Aorta (tissue), 5 donors: ENCODE results near the gene ZNF862. TPM values are rescaled to one million over a fixed set of nuclear protein-coding genes. Genes with fewer than 3 reads are reported as not detected.

Experiments used
- ATAC-seq: fragments of 200-7000 bp; cut with Tn5 transposase; one replicate; pipeline ENCODE4 v1.9.1; 2022; ENCODE audit warnings: moderate library complexity; ENCODE audit not compliant: low FRiP score
- DNase-seq, 2 donors: peaks; one replicate each; pipeline ENCODE4 v3.0.0-alpha.2; 2020
- H3K27ac ChIP-seq, 2 donors: one replicate each; pipeline ENCODE4 v1.5.1; 2013; ENCODE audit warnings: low read length in 2 of 2, mild to moderate bottlenecking in 2 of 2, moderate library complexity in 2 of 2, control low read depth in 1 of 2, inconsistent platforms in 1 of 2, low read depth in 1 of 2
- H3K27me3 ChIP-seq, 2 donors: one replicate each; pipeline ENCODE4 v1.6.1; 2013; ENCODE audit warnings: control low read depth in 1 of 2, low read length in 1 of 2, mild to moderate bottlenecking in 1 of 2, moderate library complexity in 1 of 2; ENCODE audit not compliant: insufficient read depth in 2 of 2, control insufficient read depth in 1 of 2
- H3K36me3 ChIP-seq, 2 donors: one replicate each; pipeline ENCODE4 v1.6.1; 2013; ENCODE audit warnings: control low read depth in 1 of 2, low read length in 1 of 2, mild to moderate bottlenecking in 1 of 2; ENCODE audit not compliant: insufficient read depth in 2 of 2, control insufficient read depth in 1 of 2
- H3K4me1 ChIP-seq, 2 donors: one replicate each; pipeline ENCODE4 v1.6.1; 2013; ENCODE audit warnings: low read length in 2 of 2, control low read depth in 1 of 2, mild to moderate bottlenecking in 1 of 2, moderate library complexity in 1 of 2; ENCODE audit not compliant: insufficient read depth in 2 of 2, control insufficient read depth in 1 of 2
- H3K4me3 ChIP-seq, 2 donors: one replicate each; pipeline ENCODE4 v1.5.1; 2013; ENCODE audit warnings: low read length in 2 of 2, control low read depth in 1 of 2, mild to moderate bottlenecking in 1 of 2
- H3K9me3 ChIP-seq: one replicate; pipeline ENCODE4 v1.6.1; 2013; ENCODE audit warnings: mild to moderate bottlenecking, low read length; ENCODE audit not compliant: control insufficient read depth
- WGBS, 2 donors: extraction: QIAGEN DNeasy Blood & Tissue Kit; methylation state at CpG; one replicate each; pipeline ENCODE4 v1.1.7; 2013; 5-methylcytosine and 5-hydroxymethylcytosine counted together
- intact Hi-C, 2 donors: fragments of 100-400 bp; cut with DNase I; formaldehyde crosslinking; loops; one replicate each; pipeline versions ENCODE4 v1.14.2 to v1.15.0; 2022
- polyA plus RNA-seq, 2 donors: library from polyadenylated mRNA; stranded (reverse); fragments of 200-250 nt; gene quantifications; one replicate each; pipeline ENCODE4 v1.2.3, GENCODE V29; 2013
- total RNA-seq, 2 donors: library from RNA; stranded (reverse); fragmentation: NEBNext Ultra II Directional; extraction: Animal tissue kit (Norgen Biotek cat#: 25700); gene quantifications; one replicate each; pipeline ENCODE4 v1.2.1, GENCODE V29; 2021
- donor health status: healthy with polysubstance abuse.
- donor health status: Bipolar disorder and iron deficiency.
- donor health status: DM: no; HTN: no; CAD: no.
- donor health status: DM: no; HTN: no; CAD: no.
- donor health status: DM: yes; HTN: yes; CAD: no.

Gene ZNF862
- total and polyA plus RNA-seq, 4 donors, result 2.9 to 30.1 (median 11.9) TPM

DNA sequence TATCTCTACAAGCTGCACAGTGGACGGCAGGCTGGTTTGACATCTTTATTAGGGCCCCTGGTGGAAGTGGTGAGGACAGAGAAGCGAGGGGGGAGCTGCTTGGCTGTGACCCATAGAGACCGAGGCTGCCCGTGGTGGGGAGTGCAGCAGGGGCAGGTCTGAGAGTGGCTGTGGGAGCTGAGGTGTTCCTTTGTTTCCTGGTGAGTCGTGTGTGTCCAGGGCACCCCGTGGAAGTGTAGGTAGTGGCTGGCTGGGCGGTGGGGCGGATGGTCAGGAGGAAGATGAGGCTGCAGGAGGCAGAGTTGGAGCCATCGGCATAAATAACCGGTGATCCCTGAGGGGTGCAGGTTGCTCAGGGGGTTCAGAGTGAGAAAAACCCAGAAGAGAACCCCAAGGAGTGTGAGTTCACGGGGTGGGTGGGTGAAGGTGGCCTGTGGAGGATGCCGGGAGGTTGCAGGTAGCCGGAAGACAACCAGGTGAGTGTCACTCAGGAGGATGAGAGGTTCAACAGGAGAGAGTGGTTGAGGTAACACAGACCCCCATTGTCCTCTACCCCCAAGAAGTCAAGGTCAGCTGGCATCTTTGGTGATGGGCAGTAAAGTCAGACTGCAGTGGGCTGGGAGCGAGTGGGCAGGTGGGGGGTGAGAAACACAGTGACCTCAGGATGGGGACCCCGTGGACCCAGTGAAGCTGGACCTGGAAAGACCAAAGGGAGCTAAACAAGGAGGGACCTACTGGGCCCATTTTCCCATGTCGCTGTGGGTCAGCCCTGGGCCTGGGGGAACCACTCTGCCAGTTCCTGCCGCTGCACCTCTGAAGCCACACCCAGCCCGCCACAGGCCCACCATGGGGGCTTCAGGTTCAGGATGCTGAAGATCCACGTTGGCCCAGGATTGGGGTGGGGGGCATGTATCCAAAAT is 43.4 kb downstream of the ZNF862 start:
- Histone ChIP-seq H3K4me1 (no peaks in the 10 kb centered on the region), H3K27ac (no peak overlapping the region), H3K9me3 (no peaks in the 10 kb centered on the region), H3K36me3 (no peaks in the 10 kb centered on the region), H3K27me3 (no peaks in the 10 kb centered on the region), H3K4me3 (no peak overlapping the region)
- intact Hi-C loops, result loop anchor here (10.0 kb wide), 1 partner anchor 393 kb away; no protein-coding TSS in a partner anchor
- WGBS, 2 donors, result 81 to 86% methylated on average over 19 of the region's 19 CpGs
- DNase-seq (peak in 1 of 2 donors; percentile 69), ATAC-seq (no peak)

DNA sequence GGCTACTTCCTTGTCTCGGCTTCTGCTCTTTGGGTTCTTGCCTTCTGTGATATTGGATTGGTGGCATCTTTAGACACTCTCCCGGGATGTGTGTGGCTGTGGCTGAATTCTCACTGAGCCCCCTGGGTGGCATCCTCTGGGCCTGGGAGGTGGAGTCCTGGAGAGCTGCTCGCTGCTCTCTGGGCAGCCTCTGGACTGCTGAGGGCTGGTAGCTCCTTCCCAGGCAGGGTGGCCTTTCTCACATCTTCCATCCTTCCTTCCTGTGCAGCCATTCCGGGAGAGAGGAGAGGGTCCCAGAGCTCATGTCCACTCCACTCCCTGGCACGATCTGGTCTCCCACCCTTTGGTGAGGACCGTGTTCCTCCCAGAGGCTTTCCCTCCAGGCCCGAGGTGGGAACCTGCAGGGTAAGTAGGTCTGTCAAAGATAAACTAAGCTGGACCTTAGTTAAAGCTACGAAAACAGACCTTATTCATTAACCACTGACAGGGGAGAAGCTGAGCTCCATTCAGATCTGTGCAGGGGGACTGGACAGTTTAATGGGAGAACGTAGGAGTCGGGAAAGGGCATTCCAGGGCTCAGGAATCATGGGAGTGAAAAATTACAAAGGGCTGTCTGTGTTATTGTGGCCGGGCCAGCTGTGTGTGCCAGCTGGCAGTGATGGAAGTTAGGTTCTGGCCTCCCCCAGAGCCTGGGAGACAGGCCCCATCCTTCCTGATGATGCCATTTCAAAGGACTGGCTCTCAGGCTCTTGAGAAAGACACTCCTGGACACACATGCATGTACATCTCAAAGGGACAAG is 44.3 kb downstream of the ZNF862 start:
- ATAC-seq (no peak), DNase-seq (no peak)
- WGBS, 2 donors, result 55 to 67% methylated on average over 11 of the region's 11 CpGs
- Histone ChIP-seq H3K36me3 (no peaks in the 10 kb centered on the region), H3K9me3 (no peaks in the 10 kb centered on the region), H3K4me3 (no peak overlapping the region), H3K4me1 (no peaks in the 10 kb centered on the region), H3K27me3 (no peaks in the 10 kb centered on the region), H3K27ac (no peak overlapping the region)
- intact Hi-C loops, result loop anchor here (10.0 kb wide), 1 partner anchor 392 kb away; no protein-coding TSS in a partner anchor

DNA sequence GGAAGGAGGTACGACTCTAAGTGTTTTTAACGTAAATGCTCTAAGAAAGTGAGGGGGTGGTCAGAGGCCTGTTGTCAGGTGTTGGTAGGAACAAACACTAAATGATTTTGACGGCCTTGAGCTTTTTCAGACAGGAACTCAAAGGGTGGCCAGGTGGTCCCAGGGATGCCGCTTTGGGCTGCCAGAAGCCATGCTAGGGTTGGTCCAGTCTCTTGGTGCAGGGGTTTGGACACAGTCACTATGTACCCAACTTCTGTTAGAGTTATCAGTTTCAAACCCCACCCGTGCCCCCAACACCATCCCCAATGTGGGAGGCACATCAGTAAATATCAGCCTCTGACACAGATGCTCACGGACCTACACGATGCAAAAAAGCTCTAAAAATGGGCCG is 44.9 kb downstream of the ZNF862 start:
- H3K27me3 ChIP-seq, result no peaks in the 10 kb centered on the region
- WGBS, 2 donors, result 58 to 72% methylated on average over 8 of the region's 8 CpGs
- no peaks in the 10 kb centered on the region for H3K36me3 ChIP-seq
- no peak overlapping the region for H3K27ac ChIP-seq
- intact Hi-C loops, result loop anchor here (10.0 kb wide), 1 partner anchor 392 kb away; no protein-coding TSS in a partner anchor
- DNase-seq (no peak), ATAC-seq (no peak)
- no peaks in the 10 kb centered on the region for H3K9me3 ChIP-seq
- H3K4me3 ChIP-seq, result no peak overlapping the region
- no peaks in the 10 kb centered on the region for H3K4me1 ChIP-seq

DNA sequence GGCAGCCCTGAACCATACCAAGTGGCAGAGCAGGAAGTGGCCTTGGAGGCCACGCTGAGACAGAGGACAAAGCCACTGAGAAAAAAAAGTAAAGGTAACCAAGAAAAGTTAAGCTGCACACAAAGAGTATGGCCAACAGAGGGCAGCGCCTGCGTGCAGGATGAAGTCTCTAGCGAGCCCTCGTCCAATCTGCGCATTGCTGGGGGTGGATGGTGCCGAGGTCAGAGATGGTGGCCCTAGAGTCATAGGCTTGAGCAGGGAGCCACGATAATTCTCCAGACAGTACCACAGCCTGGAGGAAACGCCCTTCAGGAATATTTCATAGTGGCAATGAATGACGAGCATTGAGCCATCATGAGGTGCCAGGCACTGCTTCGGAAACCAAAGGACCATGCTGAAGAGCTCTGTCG is 45.3 kb downstream of the ZNF862 start:
- Histone ChIP-seq H3K9me3 (no peaks in the 10 kb centered on the region), H3K36me3 (no peaks in the 10 kb centered on the region), H3K4me1 (no peaks in the 10 kb centered on the region), H3K27ac (no peak overlapping the region), H3K4me3 (no peak overlapping the region), H3K27me3 (no peaks in the 10 kb centered on the region)
- 11 to 14% methylated on average over 12 of the region's 12 CpGs for WGBS, 2 donors
- intact Hi-C loops, result loop anchor here (10.0 kb wide), 1 partner anchor 391 kb away; no protein-coding TSS in a partner anchor
- ATAC-seq, result peak; percentile 83
- DNase-seq, result peak; percentile 61 to 88

DNA sequence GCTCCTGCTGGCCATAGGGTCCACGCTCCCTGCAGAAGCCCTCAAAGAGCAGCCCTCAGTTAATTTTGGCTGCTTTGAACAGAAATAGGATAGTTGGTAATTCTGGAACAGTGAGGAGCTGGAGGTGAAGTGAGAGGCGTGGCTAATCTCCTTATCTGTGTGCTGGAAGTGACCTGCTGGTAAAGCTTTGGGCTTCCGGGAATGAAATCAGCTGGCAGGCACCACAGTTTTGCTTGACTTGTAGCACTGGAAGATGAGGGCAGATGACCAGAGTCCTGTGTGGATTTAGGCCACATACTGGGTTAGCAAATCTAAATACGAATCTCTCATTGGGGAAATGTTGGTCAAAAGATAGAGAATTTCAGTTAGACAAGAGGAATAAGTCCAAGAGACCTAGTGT is 45.8 kb downstream of the ZNF862 start:
- H3K4me1 ChIP-seq, result no peaks in the 10 kb centered on the region
- ATAC-seq (peak; percentile 45), DNase-seq (peak; percentile 49 to 69)
- intact Hi-C loops, result loop anchor here (10.0 kb wide), 1 partner anchor 391 kb away; no protein-coding TSS in a partner anchor
- no peak overlapping the region for H3K27ac ChIP-seq
- no peak overlapping the region for H3K4me3 ChIP-seq
- H3K36me3 ChIP-seq, result no peaks in the 10 kb centered on the region
- 15 to 18% methylated on average over 4 of the region's 4 CpGs for WGBS, 2 donors
- H3K27me3 ChIP-seq, result no peaks in the 10 kb centered on the region
- H3K9me3 ChIP-seq, result no peaks in the 10 kb centered on the region

DNA sequence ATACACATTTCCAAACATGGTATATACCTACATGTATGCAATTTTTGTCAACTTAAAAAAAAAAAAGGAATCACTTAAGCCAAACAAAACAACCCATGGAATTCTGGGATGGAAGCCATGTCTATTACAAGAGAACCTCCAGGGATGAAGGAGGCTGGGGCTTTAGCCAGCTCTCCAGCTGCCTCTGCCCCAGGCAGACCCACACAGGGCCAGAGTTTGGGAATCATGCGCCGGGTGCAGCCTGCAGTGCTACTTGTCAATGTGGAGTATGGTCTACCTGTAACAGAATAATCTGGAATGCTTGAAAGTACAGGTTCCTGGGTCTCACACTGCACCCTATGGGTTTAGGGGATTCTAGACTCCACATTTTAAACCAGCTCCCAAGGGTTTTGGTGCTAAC is 46.4 kb downstream of the ZNF862 start:
- peak; percentile 66 for ATAC-seq
- Histone ChIP-seq H3K27ac (no peak overlapping the region), H3K4me3 (no peak overlapping the region), H3K36me3 (no peaks in the 10 kb centered on the region), H3K9me3 (no peaks in the 10 kb centered on the region), H3K4me1 (no peaks in the 10 kb centered on the region), H3K27me3 (no peaks in the 10 kb centered on the region)
- 19 to 22% methylated on average over 2 of the region's 2 CpGs for WGBS, 2 donors
- peak; percentile 49 to 70 for DNase-seq
- intact Hi-C loops, result loop anchor here (10.0 kb wide), 1 partner anchor 390 kb away; no protein-coding TSS in a partner anchor

DNA sequence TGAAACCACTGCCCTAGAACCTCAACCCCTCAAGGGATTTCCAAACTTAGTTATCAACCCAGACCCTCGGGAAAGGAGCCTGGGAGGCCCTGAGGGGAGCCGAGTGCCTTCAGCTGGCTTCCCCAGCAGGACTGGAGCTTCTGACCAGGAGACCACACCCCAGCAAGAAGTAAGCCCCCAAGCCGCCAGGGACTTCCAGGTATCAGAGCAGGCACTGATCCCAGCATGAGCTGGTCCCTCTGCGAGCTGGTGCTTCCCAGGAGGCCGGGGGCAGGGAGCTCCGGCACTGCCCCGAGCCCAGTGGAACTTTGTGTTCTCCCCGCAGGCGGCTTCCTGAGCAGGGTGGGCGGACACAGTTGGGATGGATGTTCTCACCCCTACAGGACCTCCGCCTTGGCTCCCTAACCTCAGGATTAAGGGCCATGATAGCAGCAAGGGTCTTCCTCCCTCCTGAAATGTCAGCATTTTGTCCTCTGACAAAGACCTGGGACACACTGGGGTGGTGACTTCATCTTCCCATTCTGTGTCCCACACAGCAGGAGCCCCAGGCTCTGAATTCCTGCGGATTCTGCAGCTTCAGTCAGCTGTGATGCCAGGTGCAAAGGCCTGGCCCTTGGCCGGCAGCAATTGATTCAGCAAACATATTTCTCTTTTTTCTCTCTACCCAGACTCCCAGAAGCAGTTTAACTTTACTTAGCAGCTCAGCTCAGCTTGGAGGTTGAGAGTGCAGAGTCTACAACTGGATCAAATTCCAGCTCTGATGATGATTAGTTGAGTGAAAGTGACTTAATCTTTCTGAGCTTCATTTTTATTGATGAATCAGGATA is 47.2 kb downstream of the ZNF862 start:
- Histone ChIP-seq H3K4me1 (no peaks in the 10 kb centered on the region), H3K27me3 (no peaks in the 10 kb centered on the region), H3K27ac (no peak overlapping the region), H3K36me3 (no peaks in the 10 kb centered on the region), H3K9me3 (no peaks in the 10 kb centered on the region), H3K4me3 (no peak overlapping the region)
- 79 to 82% methylated on average over 13 of the region's 13 CpGs for WGBS, 2 donors
- intact Hi-C loops, result loop anchor here (10.0 kb wide), 1 partner anchor 389 kb away; no protein-coding TSS in a partner anchor
- DNase-seq, result peak; percentile 34 to 67
- no peak for ATAC-seq

DNA sequence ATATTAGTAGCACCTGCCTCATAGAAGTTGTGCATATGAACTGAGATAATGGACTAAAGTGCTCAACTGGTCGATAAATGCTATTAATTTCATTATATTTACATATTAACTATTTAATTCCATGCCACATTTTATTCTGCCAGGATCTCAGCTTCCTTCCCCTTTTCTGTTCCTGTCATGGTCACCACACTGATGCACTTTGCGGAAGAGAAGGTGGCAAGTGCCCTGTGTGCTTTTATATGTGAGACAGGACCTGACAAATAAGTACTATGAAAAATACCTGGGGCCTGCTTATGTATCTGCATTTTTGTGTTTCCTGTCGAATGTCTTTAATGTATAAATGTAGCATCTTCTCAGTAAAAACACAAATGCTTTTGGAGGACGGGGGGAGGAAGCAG is 47.8 kb downstream of the ZNF862 start:
- no peak for ATAC-seq
- intact Hi-C loops, result loop anchor here (10.0 kb wide), 1 partner anchor 389 kb away; no protein-coding TSS in a partner anchor
- WGBS, 2 donors, result 83 to 84% methylated on average over 4 of the region's 4 CpGs
- Histone ChIP-seq H3K4me1 (no peaks in the 10 kb centered on the region), H3K9me3 (no peaks in the 10 kb centered on the region), H3K4me3 (no peak overlapping the region), H3K27ac (no peak overlapping the region), H3K27me3 (no peaks in the 10 kb centered on the region), H3K36me3 (no peaks in the 10 kb centered on the region)
- DNase-seq, result no peak
